Nephron progenitor cell (in vitro differentiated cells): ENCODE data around the gene PHACTR1.

Experiments used
- DNase-seq: peaks from one replicate; pipeline ENCODE4 v3.0.0; 2021
- H3K27ac Mint-ChIP-seq: 2 replicates; pipeline ENCODE4 v1.8.0; 2021; ENCODE audit warnings: mild to moderate bottlenecking, moderate library complexity, mixed read lengths
- H3K27me3 Mint-ChIP-seq: 2 replicates; pipeline ENCODE4 v1.8.0; 2021; ENCODE audit warnings: mild to moderate bottlenecking, low read depth, mixed read lengths; ENCODE audit not compliant: poor library complexity
- H3K36me3 Mint-ChIP-seq: 2 replicates; pipeline ENCODE4 v1.8.0; 2021; ENCODE audit warnings: low read depth, mixed read lengths
- H3K4me1 Mint-ChIP-seq: 2 replicates; pipeline ENCODE4 v1.8.0; 2021; ENCODE audit warnings: mixed read lengths
- H3K4me3 Mint-ChIP-seq: 2 replicates; pipeline ENCODE4 v1.8.0; 2021; ENCODE audit warnings: mild to moderate bottlenecking, moderate library complexity, mixed read lengths
- H3K9me3 Mint-ChIP-seq: 2 replicates; pipeline ENCODE4 v1.8.0; 2021; ENCODE audit warnings: mild to moderate bottlenecking, moderate library complexity, mixed read lengths
- TF ChIP-seq, protein P1 (sequence below): fragments of 200-600 bp; sonication (generic); IDR thresholded peaks from 2 replicates; pipeline ENCODE4 v1.5.0; 2021; ENCODE audit warnings: antibody characterized with exemption

PHACTR1 gene

DNA sequence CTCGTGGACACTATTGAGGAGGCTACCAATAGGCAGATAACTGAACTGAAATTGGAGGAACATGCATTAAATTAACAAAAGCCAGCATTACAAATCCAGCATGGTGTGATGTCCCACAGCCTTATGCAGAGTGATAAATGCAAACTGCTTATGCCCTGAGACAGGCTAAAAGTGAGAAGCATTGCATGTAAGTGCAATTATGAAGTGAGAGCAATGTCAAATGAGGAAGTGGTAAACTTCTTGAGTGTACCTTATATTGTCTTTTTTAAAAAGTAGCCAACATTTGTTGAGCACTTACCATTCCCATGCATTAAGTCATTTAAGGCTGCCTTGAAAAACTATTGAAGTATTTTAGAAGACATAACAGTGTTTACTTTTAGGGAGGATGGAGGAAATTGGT, 399.6 kb downstream of the PHACTR1 start:
- H3K27me3 Mint-ChIP-seq: peaks cover 14% of the 10 kb centered on the region
- no peaks in the 10 kb centered on the region for H3K36me3 Mint-ChIP-seq
- peaks cover 9% of the 10 kb centered on the region for H3K9me3 Mint-ChIP-seq
- H3K27ac Mint-ChIP-seq: no peak overlapping the region
- no peak overlapping the region for H3K4me3 Mint-ChIP-seq
- H3K4me1 Mint-ChIP-seq: peaks cover 78% of the 10 kb centered on the region
- TF ChIP-seq, protein P1, sequence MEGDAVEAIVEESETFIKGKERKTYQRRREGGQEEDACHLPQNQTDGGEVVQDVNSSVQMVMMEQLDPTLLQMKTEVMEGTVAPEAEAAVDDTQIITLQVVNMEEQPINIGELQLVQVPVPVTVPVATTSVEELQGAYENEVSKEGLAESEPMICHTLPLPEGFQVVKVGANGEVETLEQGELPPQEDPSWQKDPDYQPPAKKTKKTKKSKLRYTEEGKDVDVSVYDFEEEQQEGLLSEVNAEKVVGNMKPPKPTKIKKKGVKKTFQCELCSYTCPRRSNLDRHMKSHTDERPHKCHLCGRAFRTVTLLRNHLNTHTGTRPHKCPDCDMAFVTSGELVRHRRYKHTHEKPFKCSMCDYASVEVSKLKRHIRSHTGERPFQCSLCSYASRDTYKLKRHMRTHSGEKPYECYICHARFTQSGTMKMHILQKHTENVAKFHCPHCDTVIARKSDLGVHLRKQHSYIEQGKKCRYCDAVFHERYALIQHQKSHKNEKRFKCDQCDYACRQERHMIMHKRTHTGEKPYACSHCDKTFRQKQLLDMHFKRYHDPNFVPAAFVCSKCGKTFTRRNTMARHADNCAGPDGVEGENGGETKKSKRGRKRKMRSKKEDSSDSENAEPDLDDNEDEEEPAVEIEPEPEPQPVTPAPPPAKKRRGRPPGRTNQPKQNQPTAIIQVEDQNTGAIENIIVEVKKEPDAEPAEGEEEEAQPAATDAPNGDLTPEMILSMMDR: no peak
- DNase-seq: no peak

DNA sequence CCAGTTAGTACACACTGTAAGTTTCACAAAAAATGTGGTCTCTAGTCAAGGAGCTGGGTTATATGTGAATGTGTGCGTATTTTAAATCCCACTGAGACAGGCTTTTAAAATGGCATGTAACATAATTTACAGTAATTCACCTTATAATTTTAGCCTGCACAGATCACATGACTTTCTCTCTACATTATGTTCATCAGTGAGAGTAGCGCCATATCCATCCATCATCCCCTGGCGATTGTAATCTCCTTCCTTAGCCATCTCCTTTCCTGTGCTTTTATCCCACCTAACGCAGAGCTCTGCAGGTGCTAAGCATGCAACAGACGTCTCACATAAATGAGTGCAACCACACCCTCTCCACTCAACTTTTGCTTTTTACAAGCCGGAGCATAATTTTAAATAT, 401.0 kb downstream of the PHACTR1 start:
- H3K9me3 Mint-ChIP-seq: no peaks in the 10 kb centered on the region
- no peak overlapping the region for H3K27ac Mint-ChIP-seq
- TF ChIP-seq, protein P1: no peak
- no peak for DNase-seq
- peaks cover 79% of the 10 kb centered on the region for H3K4me1 Mint-ChIP-seq
- peaks cover 15% of the 10 kb centered on the region for H3K27me3 Mint-ChIP-seq
- no peaks in the 10 kb centered on the region for H3K36me3 Mint-ChIP-seq
- H3K4me3 Mint-ChIP-seq: no peak overlapping the region

- Mint-ChIP-seq H3K9me3 (no peaks in the 10 kb centered on the region), H3K27ac (peak overlapping the region; percentile 93), H3K4me1 (peaks cover 67% of the 10 kb centered on the region), H3K36me3 (no peaks in the 10 kb centered on the region), H3K27me3 (peaks cover 27% of the 10 kb centered on the region), H3K4me3 (peak overlapping the region; percentile 29)
- DNase-seq: no peak
- TF ChIP-seq, protein P1: no peak
Observed at GRCh38 chr6:13119549-13119948, 403.0 kb downstream of the PHACTR1 start.

GRCh38 chr6:13120483-13121482, 404.2 kb downstream of the PHACTR1 start:
- H3K4me3 Mint-ChIP-seq: peak overlapping the region; percentile 46
- H3K4me1 Mint-ChIP-seq: peaks cover 55% of the 10 kb centered on the region
- H3K27me3 Mint-ChIP-seq: peaks cover 26% of the 10 kb centered on the region
- no peaks in the 10 kb centered on the region for H3K9me3 Mint-ChIP-seq
- DNase-seq: no peak
- H3K36me3 Mint-ChIP-seq: no peaks in the 10 kb centered on the region
- TF ChIP-seq, protein P1: no peak
- no peak overlapping the region for H3K27ac Mint-ChIP-seq

DNA sequence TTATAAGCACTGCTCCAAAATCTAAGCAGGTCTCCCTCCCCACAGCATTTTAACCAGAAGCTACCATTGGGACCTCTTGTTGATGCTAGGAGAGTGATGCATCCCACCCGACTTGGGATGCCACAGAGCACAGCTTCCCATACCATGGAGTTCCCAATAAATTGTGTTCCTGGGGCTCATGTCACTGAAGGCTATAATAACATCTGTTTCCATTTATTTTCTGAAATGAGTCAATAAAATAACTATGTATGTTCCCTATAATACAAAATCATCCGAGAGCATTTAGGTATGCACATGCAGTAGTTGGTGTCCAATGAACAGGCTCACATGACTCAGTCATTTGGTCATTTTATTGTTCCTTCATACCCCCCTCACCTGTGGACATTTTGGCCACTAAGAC, 407.6 kb downstream of the PHACTR1 start:
- no peak for DNase-seq
- Mint-ChIP-seq H3K9me3 (peaks cover 9% of the 10 kb centered on the region), H3K36me3 (no peaks in the 10 kb centered on the region), H3K4me1 (peaks cover 29% of the 10 kb centered on the region), H3K27me3 (peaks cover 27% of the 10 kb centered on the region), H3K4me3 (no peak overlapping the region), H3K27ac (no peak overlapping the region)
- TF ChIP-seq, protein P1: no peak

DNA sequence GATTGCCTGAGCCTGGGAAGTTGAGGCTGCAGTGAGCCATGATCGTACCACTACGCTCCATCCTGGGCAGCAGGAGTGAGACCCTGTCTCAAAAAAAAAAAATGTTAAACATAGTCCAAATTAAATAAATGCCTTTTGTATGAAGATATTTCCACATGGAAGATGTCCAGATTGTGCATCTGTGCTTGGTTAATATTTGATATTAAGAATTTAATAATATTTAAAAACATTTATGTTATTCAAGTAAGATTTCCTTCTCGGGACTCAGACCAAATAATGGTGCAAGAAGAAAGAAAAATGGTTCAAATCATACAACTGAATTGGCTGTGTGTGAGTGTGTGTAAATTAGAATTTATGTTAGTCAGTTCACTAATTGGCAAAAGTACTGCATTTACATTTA, 409.3 kb downstream of the PHACTR1 start:
- no peak overlapping the region for H3K4me3 Mint-ChIP-seq
- H3K27ac Mint-ChIP-seq: no peak overlapping the region
- TF ChIP-seq, protein P1: no peak
- no peaks in the 10 kb centered on the region for H3K36me3 Mint-ChIP-seq
- H3K9me3 Mint-ChIP-seq: peaks cover 9% of the 10 kb centered on the region
- peaks cover 12% of the 10 kb centered on the region for H3K4me1 Mint-ChIP-seq
- no peak for DNase-seq
- peaks cover 27% of the 10 kb centered on the region for H3K27me3 Mint-ChIP-seq
